Liver (tissue), 9 donors: ENCODE results near the gene ARAF. TPM values are rescaled to one million over a fixed set of nuclear protein-coding genes. Genes with fewer than 3 reads are reported as not detected.

Source experiments
- DNase-seq: peaks from one replicate; pipeline ENCODE4 v3.0.0-alpha.2; 2017; ENCODE audit warnings: low spot score
- H3K27ac ChIP-seq, 2 donors: one replicate each; pipeline ENCODE4 v1.7.0; 2013; ENCODE audit warnings: inconsistent platforms in 2 of 2, low read length in 2 of 2, control low read depth in 1 of 2, low read depth in 1 of 2, mild to moderate bottlenecking in 1 of 2
- H3K27me3 ChIP-seq, 4 donors: one replicate each; pipeline versions ENCODE4 v1.6.1 to v1.7.0; 2013; ENCODE audit warnings: low read length in 3 of 4, inconsistent platforms in 1 of 4, mild to moderate bottlenecking in 1 of 4, moderate library complexity in 1 of 4; ENCODE audit not compliant: control insufficient read depth in 4 of 4, insufficient read depth in 4 of 4
- H3K36me3 ChIP-seq, 4 donors: one replicate each; pipeline versions ENCODE4 v1.6.1 to v1.7.0; 2013; ENCODE audit warnings: low read length in 3 of 4, mild to moderate bottlenecking in 3 of 4, low read depth in 1 of 4, moderate library complexity in 1 of 4; ENCODE audit not compliant: control insufficient read depth in 4 of 4, insufficient read depth in 3 of 4
- H3K4me1 ChIP-seq, 4 donors: one replicate each; pipeline versions ENCODE4 v1.6.1 to v1.7.0; 2013; ENCODE audit warnings: low read length in 3 of 4, mild to moderate bottlenecking in 3 of 4, moderate library complexity in 1 of 4; ENCODE audit not compliant: control insufficient read depth in 4 of 4, insufficient read depth in 4 of 4
- H3K4me3 ChIP-seq, 3 donors: one replicate each; pipeline versions ENCODE4 v1.6.1 to v1.7.0; 2013; ENCODE audit warnings: low read length in 3 of 3, control low read depth in 1 of 3, low read depth in 1 of 3, mild to moderate bottlenecking in 1 of 3
- H3K9ac ChIP-seq, 2 donors: one replicate each; pipeline ENCODE4 v1.7.0; 2013; ENCODE audit warnings: low read length in 2 of 2, mild to moderate bottlenecking in 2 of 2, moderate library complexity in 2 of 2, control low read depth in 1 of 2, low read depth in 1 of 2
- H3K9me3 ChIP-seq, 4 donors: one replicate each; pipeline versions ENCODE4 v1.6.1 to v1.7.0; 2013; ENCODE audit warnings: low read length in 3 of 4; ENCODE audit not compliant: control insufficient read depth in 4 of 4
- EGR1 ChIP-seq, 2 donors: IDR thresholded peaks; 2 replicates each; pipeline ENCODE4 v1.6.1; 2016 to 2018; ENCODE audit warnings: antibody characterized with exemption in 2 of 2, low read depth in 2 of 2
- FOXA1 ChIP-seq: IDR thresholded peaks from 2 replicates; pipeline ENCODE4 v1.6.1; 2016; ENCODE audit warnings: antibody characterized with exemption
- FOXA2 ChIP-seq: IDR thresholded peaks from 2 replicates; pipeline ENCODE4 v1.6.1; 2016; ENCODE audit warnings: antibody characterized with exemption
- GABPA ChIP-seq, 2 donors: IDR thresholded peaks in 1 of 2; conservative IDR thresholded peaks in 1 of 2; 2 replicates each; pipeline ENCODE4 v1.6.1; 2016; ENCODE audit warnings: antibody characterized with exemption in 2 of 2, mild to moderate bottlenecking in 1 of 2, moderate library complexity in 1 of 2
- HNF4A ChIP-seq, 2 donors: conservative IDR thresholded peaks; 2 replicates each; pipeline ENCODE4 v1.6.1; 2016; ENCODE audit warnings: antibody characterized with exemption in 2 of 2, mild to moderate bottlenecking in 2 of 2
- HNF4G ChIP-seq: IDR thresholded peaks from 2 replicates; pipeline ENCODE4 v1.6.1; 2016; ENCODE audit warnings: antibody characterized with exemption
- JUND ChIP-seq, 2 donors: IDR thresholded peaks; 2 replicates each; pipeline ENCODE4 v1.6.1; 2016; ENCODE audit warnings: antibody characterized with exemption in 2 of 2
- NR2F2 ChIP-seq: IDR thresholded peaks from 2 replicates; pipeline ENCODE4 v1.6.1; 2016; ENCODE audit warnings: antibody characterized with exemption
- RAD21 ChIP-seq, 2 donors: IDR thresholded peaks; 2 replicates each; pipeline ENCODE4 v1.6.1; 2016; ENCODE audit warnings: antibody characterized with exemption in 2 of 2, mild to moderate bottlenecking in 2 of 2
- RXRA ChIP-seq, 2 donors: IDR thresholded peaks; 2 replicates each; pipeline ENCODE4 v1.6.1; 2017 to 2018; ENCODE audit warnings: antibody characterized with exemption in 2 of 2, mild to moderate bottlenecking in 1 of 2
- SP1 ChIP-seq: IDR thresholded peaks from 2 replicates; pipeline ENCODE4 v1.6.1; 2018; ENCODE audit warnings: antibody characterized with exemption, mild to moderate bottlenecking
- TAF1 ChIP-seq: conservative IDR thresholded peaks from 2 replicates; pipeline ENCODE4 v1.6.1; 2016; ENCODE audit warnings: antibody characterized with exemption, mild to moderate bottlenecking
- YY1 ChIP-seq: IDR thresholded peaks from 2 replicates; pipeline ENCODE4 v1.6.1; 2016; ENCODE audit warnings: antibody characterized with exemption, mild to moderate bottlenecking
- WGBS: extraction: QIAGEN DNeasy Blood & Tissue Kit; methylation state at CpG from one replicate; pipeline ENCODE4 v1.1.7; 2013; 5-methylcytosine and 5-hydroxymethylcytosine counted together
- polyA plus RNA-seq, 2 donors: library from polyadenylated mRNA; stranded (reverse) in 1 of 2; unstranded in 1 of 2; fragments of 200-250 nt in 1 of 2; fragments of >200 nt in 1 of 2; fragmentation: Nextera tagmentation in 1 of 2; extraction: Ambion mirVana in 1 of 2; gene quantifications; one replicate each; pipeline versions ENCODE4 v1.2.1 to v1.2.3, GENCODE V29; 2013 to 2015
- total RNA-seq, 2 donors: library from RNA; depleted of rRNA; stranded (reverse); fragments of >200 nt; gene quantifications; one replicate each; pipeline ENCODE4 v1.2.3, GENCODE V29; 2014
- TF ChIP-seq, protein P1 (sequence below): fragments of 150-350 bp; IDR thresholded peaks from 2 replicates; pipeline ENCODE4 v1.5.1; 2017; ENCODE audit warnings: improper control_type of control experiment, low read depth, low read length; ENCODE audit not compliant: missing input control
- TF ChIP-seq, protein P2 (sequence below): IDR thresholded peaks from 2 replicates; pipeline ENCODE4 v1.6.1; 2016; ENCODE audit warnings: antibody characterized with exemption
- TF ChIP-seq, protein P3 (sequence below): IDR thresholded peaks from 2 replicates; pipeline ENCODE4 v1.6.1; 2016; ENCODE audit warnings: antibody characterized with exemption
- TF ChIP-seq, protein P4 (sequence below): IDR thresholded peaks from 2 replicates; pipeline ENCODE4 v1.6.1; 2016; ENCODE audit warnings: antibody characterized with exemption
- donor health status: healthy.
- donor health status: healthy.
- donor health status: healthy.
- donor health status: healthy.
- donor health status: healthy.

ARAF gene
- total and polyA plus RNA-seq, 4 donors: 16.2 to 59.8 (median 38.9) TPM

DNA sequence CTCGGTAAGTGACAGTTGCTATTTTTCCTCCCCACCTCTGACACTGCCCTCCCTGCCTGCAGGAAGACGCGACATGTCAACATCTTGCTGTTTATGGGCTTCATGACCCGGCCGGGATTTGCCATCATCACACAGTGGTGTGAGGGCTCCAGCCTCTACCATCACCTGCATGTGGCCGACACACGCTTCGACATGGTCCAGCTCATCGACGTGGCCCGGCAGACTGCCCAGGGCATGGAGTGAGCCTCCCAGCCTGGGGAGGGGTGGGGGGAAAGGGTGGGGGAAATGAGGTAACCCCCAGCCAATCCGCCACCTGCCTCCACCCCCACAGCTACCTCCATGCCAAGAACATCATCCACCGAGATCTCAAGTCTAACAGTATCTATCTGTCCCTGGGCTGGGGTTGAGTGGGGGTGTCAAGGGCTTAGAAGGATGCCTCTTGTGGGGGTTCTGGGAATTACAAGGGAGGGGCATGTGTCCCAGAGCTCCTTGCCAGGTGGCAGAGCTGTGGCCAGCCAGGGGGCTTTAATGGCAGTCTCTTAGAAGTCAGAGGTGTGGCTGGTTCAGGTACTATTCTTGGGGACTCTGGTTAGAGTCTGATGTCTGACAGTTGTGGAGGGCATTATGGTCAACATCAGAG lies 7.8 kb downstream of the ARAF start:
- WGBS: 98% methylated on average over 13 of the region's 13 CpGs
- Histone ChIP-seq H3K4me3 (no peak overlapping the region), H3K9me3 (no peaks in the 10 kb centered on the region), H3K4me1 (no peaks in the 10 kb centered on the region), H3K9ac (no peak overlapping the region), H3K27me3 (no peaks in the 10 kb centered on the region), H3K36me3 (peaks cover 9 to 60% (median 20%) of the 10 kb centered on the region in 4 donors), H3K27ac (no peak overlapping the region)
- TF ChIP-seq RAD21 (IDR thresholded peaks at IDR 0.05) (peak in 1 of 2 donors; percentile 28), SP1 (no peak)
- TF ChIP-seq, protein P1, sequence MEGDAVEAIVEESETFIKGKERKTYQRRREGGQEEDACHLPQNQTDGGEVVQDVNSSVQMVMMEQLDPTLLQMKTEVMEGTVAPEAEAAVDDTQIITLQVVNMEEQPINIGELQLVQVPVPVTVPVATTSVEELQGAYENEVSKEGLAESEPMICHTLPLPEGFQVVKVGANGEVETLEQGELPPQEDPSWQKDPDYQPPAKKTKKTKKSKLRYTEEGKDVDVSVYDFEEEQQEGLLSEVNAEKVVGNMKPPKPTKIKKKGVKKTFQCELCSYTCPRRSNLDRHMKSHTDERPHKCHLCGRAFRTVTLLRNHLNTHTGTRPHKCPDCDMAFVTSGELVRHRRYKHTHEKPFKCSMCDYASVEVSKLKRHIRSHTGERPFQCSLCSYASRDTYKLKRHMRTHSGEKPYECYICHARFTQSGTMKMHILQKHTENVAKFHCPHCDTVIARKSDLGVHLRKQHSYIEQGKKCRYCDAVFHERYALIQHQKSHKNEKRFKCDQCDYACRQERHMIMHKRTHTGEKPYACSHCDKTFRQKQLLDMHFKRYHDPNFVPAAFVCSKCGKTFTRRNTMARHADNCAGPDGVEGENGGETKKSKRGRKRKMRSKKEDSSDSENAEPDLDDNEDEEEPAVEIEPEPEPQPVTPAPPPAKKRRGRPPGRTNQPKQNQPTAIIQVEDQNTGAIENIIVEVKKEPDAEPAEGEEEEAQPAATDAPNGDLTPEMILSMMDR: peak; percentile 19
- no peak for DNase-seq

DNA sequence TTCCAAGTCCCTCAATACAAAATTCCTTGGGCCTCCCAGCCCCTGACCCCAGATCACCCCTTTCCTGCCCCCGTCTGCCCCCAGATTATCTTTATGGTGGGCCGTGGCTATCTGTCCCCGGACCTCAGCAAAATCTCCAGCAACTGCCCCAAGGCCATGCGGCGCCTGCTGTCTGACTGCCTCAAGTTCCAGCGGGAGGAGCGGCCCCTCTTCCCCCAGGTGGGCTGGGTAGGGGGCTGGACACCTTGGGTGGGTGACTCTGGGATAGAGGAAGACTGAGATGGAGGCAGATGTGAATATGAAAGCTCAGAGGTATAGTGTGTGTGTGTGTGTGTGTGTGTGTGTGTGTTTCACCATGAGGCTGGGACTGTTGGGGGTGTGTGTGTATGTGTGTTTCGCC lies 9.8 kb downstream of the ARAF start:
- WGBS: 91% methylated on average over 8 of the region's 8 CpGs
- H3K27ac ChIP-seq: no peak overlapping the region
- no peak overlapping the region for H3K9ac ChIP-seq
- TF ChIP-seq, protein P1: no peak
- H3K4me3 ChIP-seq: no peak overlapping the region
- peaks cover 9 to 49% (median 16%) of the 10 kb centered on the region in 4 donors for H3K36me3 ChIP-seq
- H3K9me3 ChIP-seq: no peaks in the 10 kb centered on the region
- no peaks in the 10 kb centered on the region for H3K27me3 ChIP-seq
- no peaks in the 10 kb centered on the region for H3K4me1 ChIP-seq
- no peak for DNase-seq

DNA sequence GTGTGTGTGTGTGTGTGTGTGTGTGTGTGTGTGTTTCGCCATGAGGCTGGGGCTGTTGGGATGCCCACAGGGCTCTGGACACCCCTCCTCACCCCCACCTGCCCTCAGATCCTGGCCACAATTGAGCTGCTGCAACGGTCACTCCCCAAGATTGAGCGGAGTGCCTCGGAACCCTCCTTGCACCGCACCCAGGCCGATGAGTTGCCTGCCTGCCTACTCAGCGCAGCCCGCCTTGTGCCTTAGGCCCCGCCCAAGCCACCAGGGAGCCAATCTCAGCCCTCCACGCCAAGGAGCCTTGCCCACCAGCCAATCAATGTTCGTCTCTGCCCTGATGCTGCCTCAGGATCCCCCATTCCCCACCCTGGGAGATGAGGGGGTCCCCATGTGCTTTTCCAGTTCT lies 10.2 kb downstream of the ARAF start:
- no peak overlapping the region for H3K4me3 ChIP-seq
- H3K36me3 ChIP-seq: peaks cover 9 to 48% (median 16%) of the 10 kb centered on the region in 4 donors
- H3K9me3 ChIP-seq: no peaks in the 10 kb centered on the region
- 96% methylated on average over 11 of the region's 11 CpGs for WGBS
- no peak overlapping the region for H3K9ac ChIP-seq
- no peak overlapping the region for H3K27ac ChIP-seq
- no peaks in the 10 kb centered on the region for H3K4me1 ChIP-seq
- no peak for DNase-seq
- no peaks in the 10 kb centered on the region for H3K27me3 ChIP-seq
- TF ChIP-seq YY1 (no peak), JUND (IDR thresholded peaks at IDR 0.05) (no peak), TAF1 (no peak), HNF4A (conservative IDR thresholded peaks at IDR 0.05) (no peak), FOXA2 (no peak), RXRA (IDR thresholded peaks at IDR 0.05) (no peak), EGR1 (IDR thresholded peaks at IDR 0.05; ENCODE audit: low read depth in 2 of 2) (no peak), RAD21 (IDR thresholded peaks at IDR 0.05) (no peak), FOXA1 (no peak), GABPA (IDR thresholded peaks at IDR 0.05 in 1 of 2, conservative IDR thresholded peaks at IDR 0.05 in 1 of 2) (no peak), HNF4G (no peak), NR2F2 (no peak), SP1 (no peak)
- TF ChIP-seq, protein P2, sequence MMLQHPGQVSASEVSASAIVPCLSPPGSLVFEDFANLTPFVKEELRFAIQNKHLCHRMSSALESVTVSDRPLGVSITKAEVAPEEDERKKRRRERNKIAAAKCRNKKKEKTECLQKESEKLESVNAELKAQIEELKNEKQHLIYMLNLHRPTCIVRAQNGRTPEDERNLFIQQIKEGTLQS: no peak
- TF ChIP-seq, protein P3, sequence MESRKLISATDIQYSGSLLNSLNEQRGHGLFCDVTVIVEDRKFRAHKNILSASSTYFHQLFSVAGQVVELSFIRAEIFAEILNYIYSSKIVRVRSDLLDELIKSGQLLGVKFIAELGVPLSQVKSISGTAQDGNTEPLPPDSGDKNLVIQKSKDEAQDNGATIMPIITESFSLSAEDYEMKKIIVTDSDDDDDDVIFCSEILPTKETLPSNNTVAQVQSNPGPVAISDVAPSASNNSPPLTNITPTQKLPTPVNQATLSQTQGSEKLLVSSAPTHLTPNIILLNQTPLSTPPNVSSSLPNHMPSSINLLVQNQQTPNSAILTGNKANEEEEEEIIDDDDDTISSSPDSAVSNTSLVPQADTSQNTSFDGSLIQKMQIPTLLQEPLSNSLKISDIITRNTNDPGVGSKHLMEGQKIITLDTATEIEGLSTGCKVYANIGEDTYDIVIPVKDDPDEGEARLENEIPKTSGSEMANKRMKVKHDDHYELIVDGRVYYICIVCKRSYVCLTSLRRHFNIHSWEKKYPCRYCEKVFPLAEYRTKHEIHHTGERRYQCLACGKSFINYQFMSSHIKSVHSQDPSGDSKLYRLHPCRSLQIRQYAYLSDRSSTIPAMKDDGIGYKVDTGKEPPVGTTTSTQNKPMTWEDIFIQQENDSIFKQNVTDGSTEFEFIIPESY: no peak
- TF ChIP-seq, protein P1: no peak
- TF ChIP-seq, protein P4, sequence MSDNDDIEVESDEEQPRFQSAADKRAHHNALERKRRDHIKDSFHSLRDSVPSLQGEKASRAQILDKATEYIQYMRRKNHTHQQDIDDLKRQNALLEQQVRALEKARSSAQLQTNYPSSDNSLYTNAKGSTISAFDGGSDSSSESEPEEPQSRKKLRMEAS: no peak
